ENCODE measurements around the gene GTF2F2. TPM values are rescaled to one million over a fixed set of nuclear protein-coding genes. Genes with fewer than 3 reads are reported as not detected.
A peak's percentile ranks its signal among the peaks of the same experiment; 100 is the strongest.
"Not testable (repeated sequence)": the region's sequence is repeated elsewhere in the genome, so short reads cannot be mapped to it uniquely, and the experiment has no call there.

GTF2F2 gene
- total RNA-seq, 2 experiments from 2014 or later, result 15.0 to 15.1 TPM

DNA sequence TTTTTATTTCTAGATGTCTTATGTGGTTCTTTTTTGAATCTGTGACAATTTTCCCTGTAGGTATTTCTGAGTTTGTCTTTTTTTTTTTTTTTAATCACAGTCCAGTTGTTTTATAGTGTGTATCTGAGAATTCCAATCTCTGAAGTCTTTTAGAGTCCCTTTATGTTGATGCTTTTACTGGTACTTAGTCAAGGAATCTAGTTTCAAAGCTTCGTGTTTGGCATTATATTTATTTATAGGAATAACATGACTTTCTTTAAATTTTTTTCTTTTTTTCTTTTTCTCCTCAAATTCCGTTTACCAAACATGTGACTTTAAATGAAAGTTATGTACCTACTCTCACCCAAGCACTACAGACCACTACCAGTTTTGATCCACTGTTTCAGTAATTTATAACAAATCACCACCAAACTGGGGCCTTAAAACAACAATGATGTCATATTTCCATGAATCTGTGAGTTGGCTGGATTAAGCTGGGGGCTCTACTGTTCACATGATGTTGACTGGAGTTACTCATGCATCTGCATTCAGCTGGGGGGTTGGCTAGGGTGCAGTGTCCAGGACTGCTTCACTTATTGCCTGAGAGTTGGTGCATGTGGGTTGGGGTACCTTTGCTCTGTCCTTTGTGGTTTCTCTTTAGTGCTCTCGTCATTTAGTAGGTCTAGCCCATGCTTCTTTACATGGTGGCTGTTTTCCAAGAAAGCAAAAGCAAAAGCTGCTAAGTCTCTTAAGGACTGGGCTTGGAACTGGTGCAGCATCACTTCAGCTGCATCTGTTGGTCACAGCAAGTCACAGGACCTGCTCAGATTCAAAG is 58.2 kb downstream of the GTF2F2 start:
- DNase-seq (no peak), ATAC-seq (ENCODE audit: low read depth) (peak; percentile 63)
- Mint-ChIP-seq H3K27me3 (no peaks in the 10 kb centered on the region), H3K4me3 (no peak overlapping the region), H3K36me3 (peaks cover 24% of the 10 kb centered on the region), H3K9me3 (no peaks in the 10 kb centered on the region), H3K4me1 (peaks cover 14% of the 10 kb centered on the region), H3K27ac (no peak overlapping the region)
- POLR2A ChIA-PET, result no interaction called here

DNA sequence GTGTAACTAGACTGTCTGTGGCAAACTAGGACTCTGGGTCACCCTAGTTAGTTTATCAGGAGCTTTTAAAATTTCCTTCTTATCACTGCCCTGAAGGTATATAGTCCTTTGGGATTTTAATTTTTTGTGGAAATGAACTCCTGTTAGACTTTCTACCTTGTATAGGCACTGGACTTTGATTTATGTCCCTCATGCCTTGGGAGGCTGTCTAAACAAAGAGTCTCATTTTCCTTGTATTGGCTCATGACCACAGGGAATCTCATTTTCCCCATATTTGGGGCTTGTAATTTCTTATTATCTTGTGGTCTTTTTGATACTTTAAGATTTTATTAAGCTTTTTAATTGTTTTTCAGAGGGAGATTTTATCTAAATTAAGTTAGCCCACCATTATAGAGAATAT is 59.1 kb downstream of the GTF2F2 start:
- peaks cover 26% of the 10 kb centered on the region for H3K36me3 Mint-ChIP-seq
- no peaks in the 10 kb centered on the region for H3K9me3 Mint-ChIP-seq
- POLR2A ChIA-PET, result no interaction called here
- H3K27me3 Mint-ChIP-seq, result no peaks in the 10 kb centered on the region
- peaks cover 14% of the 10 kb centered on the region for H3K4me1 Mint-ChIP-seq
- no peak overlapping the region for H3K4me3 Mint-ChIP-seq
- ATAC-seq (ENCODE audit: low read depth), result no peak
- no peak overlapping the region for H3K27ac Mint-ChIP-seq
- no peak for DNase-seq

DNA sequence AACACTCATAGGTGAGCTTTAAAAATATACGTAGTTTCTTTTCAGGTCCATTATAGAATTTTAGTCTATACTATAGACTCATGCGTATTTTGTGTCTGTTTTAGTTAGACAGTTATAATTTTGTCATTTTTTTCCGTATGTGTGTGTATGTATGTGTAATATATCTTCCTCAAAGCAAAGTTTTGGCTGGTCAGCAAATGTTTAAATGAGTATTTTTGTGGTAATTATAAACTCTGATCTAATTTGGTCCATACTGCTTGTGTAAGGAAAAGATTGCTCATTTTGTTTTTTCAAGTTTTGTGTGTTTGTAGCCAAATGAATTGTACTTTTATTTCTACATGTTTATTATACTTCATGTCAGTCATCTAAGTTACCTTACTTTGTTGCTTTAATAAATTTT is 60.0 kb downstream of the GTF2F2 start:
- no peaks in the 10 kb centered on the region for H3K9me3 Mint-ChIP-seq
- ATAC-seq (ENCODE audit: low read depth), result no peak
- H3K4me1 Mint-ChIP-seq, result peaks cover 16% of the 10 kb centered on the region
- no peak for DNase-seq
- no peaks in the 10 kb centered on the region for H3K27me3 Mint-ChIP-seq
- no peak overlapping the region for H3K4me3 Mint-ChIP-seq
- H3K36me3 Mint-ChIP-seq, result peaks cover 25% of the 10 kb centered on the region
- no peak overlapping the region for H3K27ac Mint-ChIP-seq
- POLR2A ChIA-PET, result no interaction called here

DNA sequence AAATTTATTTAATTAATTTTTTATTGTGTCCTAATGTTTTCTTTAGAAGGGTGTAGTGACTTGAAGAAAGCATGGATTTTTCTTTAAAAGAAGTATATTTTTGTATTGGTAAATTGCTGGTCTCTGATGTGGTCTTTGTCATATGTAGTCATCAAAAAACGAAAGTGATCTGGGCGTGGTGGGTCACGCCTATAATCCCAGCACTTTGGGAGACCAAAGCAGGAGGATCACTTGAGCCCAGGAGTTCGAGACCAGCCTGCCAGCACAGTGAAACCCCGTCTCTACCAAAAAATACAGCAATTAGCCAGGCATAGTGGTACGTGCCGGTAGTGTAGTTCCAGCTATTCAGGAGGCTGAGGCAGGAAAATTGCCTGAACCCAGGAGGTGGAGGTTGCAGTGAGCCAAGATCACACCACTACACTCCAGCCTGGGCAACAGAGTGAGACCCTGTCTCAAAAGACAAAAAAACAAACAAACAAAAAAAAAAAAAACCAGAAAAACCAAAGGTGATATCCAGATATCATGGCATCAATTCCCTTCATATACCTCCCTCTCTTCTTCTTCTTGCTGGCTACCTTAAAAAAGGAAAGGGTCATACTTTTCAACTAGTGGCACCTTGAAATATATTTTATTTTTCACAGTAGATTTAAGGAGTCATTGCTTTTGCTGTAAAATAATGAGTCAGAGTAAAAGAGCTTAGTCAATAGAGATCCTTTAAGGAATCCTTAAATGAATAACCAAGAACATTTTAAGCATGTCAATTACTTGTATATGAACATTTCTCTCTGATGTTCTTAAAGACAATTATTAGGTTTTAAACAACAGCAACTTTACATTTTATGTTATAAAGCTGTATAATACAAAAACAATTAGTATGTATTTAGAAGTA is 60.6 kb downstream of the GTF2F2 start:
- ATAC-seq (ENCODE audit: low read depth), result no peak
- H3K27ac Mint-ChIP-seq, result no peak overlapping the region
- no peaks in the 10 kb centered on the region for H3K9me3 Mint-ChIP-seq
- DNase-seq, result no peak
- no peaks in the 10 kb centered on the region for H3K27me3 Mint-ChIP-seq
- POLR2A ChIA-PET, result no interaction called here
- peaks cover 16% of the 10 kb centered on the region for H3K4me1 Mint-ChIP-seq
- H3K4me3 Mint-ChIP-seq, result no peak overlapping the region
- H3K36me3 Mint-ChIP-seq, result peaks cover 25% of the 10 kb centered on the region

DNA sequence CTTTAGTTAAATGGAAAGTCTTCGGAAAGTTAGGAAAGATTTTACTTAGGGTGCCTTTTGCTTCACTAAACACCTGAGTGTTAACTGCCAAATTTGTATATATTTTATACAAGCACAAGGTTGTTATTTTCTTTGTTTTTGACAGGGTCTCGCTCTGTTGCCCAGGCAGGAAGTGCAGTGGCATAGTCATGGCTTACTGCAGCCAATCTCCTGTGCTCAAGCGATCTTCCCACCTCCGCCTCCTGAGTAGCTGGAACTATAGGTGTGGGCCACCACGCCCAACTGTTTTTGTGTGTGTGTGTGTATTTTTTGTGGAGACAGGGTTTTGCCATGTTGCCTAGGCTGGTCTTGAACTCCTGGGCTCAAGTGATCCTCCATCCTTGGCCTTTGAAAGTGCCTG is 64.4 kb downstream of the GTF2F2 start:
- H3K9me3 Mint-ChIP-seq, result no peaks in the 10 kb centered on the region
- H3K27ac Mint-ChIP-seq, result no peak overlapping the region
- H3K4me3 Mint-ChIP-seq, result no peak overlapping the region
- no peaks in the 10 kb centered on the region for H3K27me3 Mint-ChIP-seq
- ATAC-seq (ENCODE audit: low read depth), result no peak
- peaks cover 6% of the 10 kb centered on the region for H3K4me1 Mint-ChIP-seq
- DNase-seq, result no peak
- H3K36me3 Mint-ChIP-seq, result peaks cover 23% of the 10 kb centered on the region
- POLR2A ChIA-PET, result no interaction called here

DNA sequence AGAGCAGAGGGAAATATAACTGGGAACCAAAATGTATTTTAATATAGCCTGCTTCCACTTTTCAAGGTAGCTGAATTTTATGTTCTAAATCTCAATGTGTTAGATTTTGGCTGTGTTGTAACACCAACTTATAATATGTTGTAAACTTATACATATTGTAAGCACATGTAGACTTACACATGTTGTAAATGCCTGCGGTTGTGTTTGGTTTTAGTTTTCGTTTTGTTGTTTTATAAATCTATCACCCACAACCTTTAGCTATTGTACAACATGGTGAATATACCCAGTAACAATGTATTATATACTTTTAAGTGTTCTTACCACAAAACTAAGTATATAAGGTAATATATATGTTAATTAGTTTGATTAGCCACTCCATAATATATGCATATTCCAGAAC is 65.0 kb downstream of the GTF2F2 start:
- Mint-ChIP-seq H3K36me3 (peaks cover 22% of the 10 kb centered on the region), H3K27me3 (no peaks in the 10 kb centered on the region), H3K4me1 (peaks cover 5% of the 10 kb centered on the region), H3K4me3 (no peak overlapping the region), H3K9me3 (no peaks in the 10 kb centered on the region), H3K27ac (no peak overlapping the region)
- ATAC-seq (ENCODE audit: low read depth), result no peak
- no peak for DNase-seq
- POLR2A ChIA-PET, result no interaction called here

DNA sequence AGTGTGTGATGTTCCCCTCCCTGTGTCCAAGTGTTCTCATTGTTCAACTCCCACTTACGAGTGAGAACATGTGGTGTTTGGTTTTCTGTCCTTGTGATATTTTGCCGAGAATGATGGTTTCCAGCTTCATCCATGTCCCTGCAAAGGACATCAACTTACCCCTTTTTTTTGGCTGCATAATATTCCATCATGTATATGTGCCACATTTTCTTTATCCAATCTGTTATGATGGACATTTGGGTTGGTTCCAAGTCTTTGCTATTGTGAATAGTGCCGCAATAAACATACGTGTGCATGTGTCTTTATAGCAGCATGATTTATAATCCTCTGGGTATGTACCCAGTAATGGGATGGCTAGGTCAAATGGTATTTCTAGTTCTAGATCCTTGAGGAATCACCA is 68.8 kb downstream of the GTF2F2 start:
- DNase-seq; ATAC-seq (ENCODE audit: low read depth); H3K4me1 Mint-ChIP-seq; H3K27me3 Mint-ChIP-seq; H3K9me3 Mint-ChIP-seq; H3K4me3 Mint-ChIP-seq; POLR2A ChIA-PET; H3K27ac Mint-ChIP-seq: not testable (repeated sequence)
- H3K36me3 Mint-ChIP-seq, result peaks cover 14% of the 10 kb centered on the region

DNA sequence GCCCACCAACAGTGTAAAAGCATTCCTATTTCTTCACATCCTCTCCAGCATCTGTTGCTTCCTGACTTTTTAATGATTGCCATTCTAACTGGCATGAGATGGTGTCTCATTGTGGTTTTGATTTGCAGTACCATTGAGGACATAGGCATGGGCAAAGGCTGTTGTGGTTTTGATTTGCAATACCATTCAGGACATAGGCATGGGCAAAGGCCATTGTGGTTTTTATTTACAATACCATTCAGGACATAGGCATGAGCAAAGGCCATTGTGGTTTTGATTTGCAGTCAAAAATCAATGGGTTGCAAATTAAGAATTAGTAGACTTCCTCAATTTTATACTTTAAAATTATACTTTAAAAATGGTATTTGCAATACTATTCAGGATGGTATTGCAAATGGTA is 69.2 kb downstream of the GTF2F2 start:
- H3K4me3 Mint-ChIP-seq; H3K4me1 Mint-ChIP-seq; POLR2A ChIA-PET; H3K27me3 Mint-ChIP-seq; DNase-seq; ATAC-seq (ENCODE audit: low read depth); H3K9me3 Mint-ChIP-seq; H3K27ac Mint-ChIP-seq: not testable (repeated sequence)
- H3K36me3 Mint-ChIP-seq, result peaks cover 14% of the 10 kb centered on the region

DNA sequence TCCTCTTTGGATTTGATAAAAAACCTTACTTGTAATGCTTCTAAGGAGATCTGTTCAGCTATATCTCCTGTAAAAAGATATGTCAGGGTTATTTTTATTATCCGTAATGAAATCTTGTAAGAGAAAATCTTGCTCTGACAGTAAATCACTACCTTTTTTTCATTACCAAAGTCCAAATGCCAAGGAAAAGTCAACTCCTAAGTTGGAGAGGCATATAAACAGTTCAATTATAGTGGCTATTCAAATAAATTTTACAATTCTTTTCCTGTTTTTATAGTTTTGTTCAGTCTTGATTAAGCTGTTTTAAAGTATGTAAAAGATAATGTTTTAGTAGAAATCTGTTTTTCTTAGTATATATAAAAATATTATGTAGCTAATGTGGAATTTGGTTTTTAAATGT is 71.6 kb downstream of the GTF2F2 start:
- Mint-ChIP-seq H3K36me3 (peaks cover 10% of the 10 kb centered on the region), H3K4me3 (no peak overlapping the region), H3K4me1 (peaks cover 3% of the 10 kb centered on the region), H3K27me3 (no peaks in the 10 kb centered on the region), H3K9me3 (no peaks in the 10 kb centered on the region), H3K27ac (no peak overlapping the region)
- ATAC-seq (ENCODE audit: low read depth), result no peak
- DNase-seq, result no peak
- POLR2A ChIA-PET, result interaction anchor here (0.6 kb wide), 1 partner anchor 199 kb away, joined by 3 read pairs; no protein-coding TSS in a partner anchor

DNA sequence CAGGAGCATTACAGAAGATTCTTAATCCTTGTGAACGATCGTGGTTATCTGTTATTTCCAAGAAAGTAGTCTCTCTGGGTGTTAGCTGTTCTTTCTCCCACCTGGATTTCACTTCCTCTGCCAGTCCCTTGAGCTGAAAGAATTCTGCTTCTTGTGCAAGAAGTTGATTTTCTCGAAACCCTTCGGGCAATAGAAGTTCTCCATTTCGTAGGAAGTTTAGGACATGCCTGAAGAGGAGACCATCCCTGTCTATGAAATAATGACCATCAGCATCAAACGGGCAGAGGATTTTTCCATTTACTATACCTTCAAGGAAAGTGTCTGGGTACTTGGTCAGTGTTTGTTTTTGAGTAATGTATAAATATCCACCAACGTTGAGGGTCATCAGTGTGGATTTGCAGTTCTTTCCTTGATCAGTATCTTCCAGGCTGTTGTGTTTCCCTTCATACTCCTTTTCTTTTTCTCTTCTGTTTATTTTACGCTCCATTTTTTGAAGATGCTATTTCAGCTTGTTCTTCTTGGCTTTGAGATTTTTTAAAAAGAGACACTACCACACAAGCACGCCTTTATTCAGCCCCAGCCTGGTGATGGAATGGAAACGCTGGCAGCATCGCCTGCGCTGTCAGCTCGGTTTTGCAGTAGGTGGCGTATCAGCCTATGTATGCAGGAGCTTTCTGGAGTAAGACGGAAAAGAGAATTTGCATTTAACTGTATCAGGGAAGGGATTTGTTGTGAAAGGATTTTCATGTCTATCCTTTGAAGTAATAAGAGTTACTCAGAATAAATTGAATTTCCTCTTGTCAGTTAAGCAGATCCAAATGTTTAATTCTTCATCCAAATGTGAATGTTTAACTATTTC is 74.0 kb downstream of the GTF2F2 start:
- Mint-ChIP-seq H3K4me3 (no peak overlapping the region), H3K9me3 (no peaks in the 10 kb centered on the region), H3K27me3 (no peaks in the 10 kb centered on the region), H3K4me1 (peaks cover 4% of the 10 kb centered on the region), H3K27ac (no peak overlapping the region), H3K36me3 (peaks cover 2% of the 10 kb centered on the region)
- DNase-seq (no peak), ATAC-seq (ENCODE audit: low read depth) (no peak)
- POLR2A ChIA-PET, result no interaction called here

DNA sequence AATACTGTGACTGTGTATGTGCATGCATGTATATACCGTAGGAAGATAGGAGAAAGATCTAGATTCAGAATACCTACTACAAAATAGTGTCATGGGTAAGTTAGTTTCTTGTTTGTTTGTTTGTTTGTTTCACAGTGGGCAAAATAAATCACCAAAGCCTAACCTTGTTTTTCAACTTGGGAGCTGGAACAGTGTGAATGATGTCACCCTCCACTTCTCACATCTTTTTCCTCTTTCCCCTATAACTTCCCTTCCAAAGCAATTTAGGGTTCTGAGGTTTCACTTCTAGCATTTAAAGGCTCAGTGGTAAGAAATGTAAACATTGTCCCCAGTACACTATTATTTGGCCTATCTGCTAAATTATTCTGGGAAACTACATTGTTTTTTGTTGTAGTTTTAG is 75.1 kb downstream of the GTF2F2 start:
- Mint-ChIP-seq H3K27me3 (no peaks in the 10 kb centered on the region), H3K36me3 (peaks cover 2% of the 10 kb centered on the region), H3K9me3 (no peaks in the 10 kb centered on the region), H3K4me3 (no peak overlapping the region), H3K27ac (no peak overlapping the region), H3K4me1 (peaks cover 7% of the 10 kb centered on the region)
- no peak for DNase-seq
- POLR2A ChIA-PET, result no interaction called here
- ATAC-seq (ENCODE audit: low read depth), result no peak

DNA sequence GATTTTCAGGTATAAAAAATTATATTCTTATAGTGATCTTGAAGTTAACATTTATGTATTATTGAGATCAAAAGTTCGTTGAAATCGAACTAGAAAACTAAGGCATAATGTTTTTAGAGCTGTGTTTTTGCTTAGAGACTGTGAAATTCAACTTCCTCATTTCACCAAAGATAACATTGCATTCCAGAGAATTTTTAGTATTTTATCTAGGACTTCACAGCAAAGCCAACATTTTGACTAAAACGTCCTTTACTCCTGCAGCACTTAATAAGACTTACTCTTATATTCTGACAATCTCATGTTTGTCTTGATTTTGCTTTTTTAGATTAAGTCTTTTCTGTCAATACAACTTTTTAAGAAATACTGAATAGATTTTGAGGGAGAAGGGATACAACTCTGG is 75.8 kb downstream of the GTF2F2 start:
- no peaks in the 10 kb centered on the region for H3K27me3 Mint-ChIP-seq
- H3K9me3 Mint-ChIP-seq, result no peaks in the 10 kb centered on the region
- peaks cover 4% of the 10 kb centered on the region for H3K36me3 Mint-ChIP-seq
- no peak for DNase-seq
- no peak for ATAC-seq (ENCODE audit: low read depth)
- H3K27ac Mint-ChIP-seq, result no peak overlapping the region
- POLR2A ChIA-PET, result no interaction called here
- peaks cover 7% of the 10 kb centered on the region for H3K4me1 Mint-ChIP-seq
- H3K4me3 Mint-ChIP-seq, result no peak overlapping the region

DNA sequence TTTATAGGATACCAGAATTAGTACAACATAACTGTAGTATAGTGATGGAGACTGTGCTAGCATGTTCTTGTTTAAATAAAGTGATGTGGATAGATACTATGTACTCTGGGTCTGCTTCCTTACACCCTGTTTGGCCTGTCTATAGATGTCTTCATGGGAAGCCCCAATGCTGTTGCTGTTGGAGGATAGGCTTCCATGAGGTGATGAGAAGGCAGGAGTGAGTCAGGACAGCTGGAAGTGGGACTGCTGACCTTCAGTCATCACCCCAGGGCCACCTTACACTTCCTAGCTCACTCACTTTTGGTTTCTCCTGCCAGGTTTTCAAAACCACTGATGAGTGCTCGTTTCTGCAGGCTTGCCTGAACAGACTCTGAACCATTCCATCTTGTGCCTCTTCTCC is 76.3 kb downstream of the GTF2F2 start:
- H3K27ac Mint-ChIP-seq, result no peak overlapping the region
- POLR2A ChIA-PET, result no interaction called here
- ATAC-seq (ENCODE audit: low read depth) (no peak), DNase-seq (no peak)
- peaks cover 8% of the 10 kb centered on the region for H3K36me3 Mint-ChIP-seq
- peaks cover 7% of the 10 kb centered on the region for H3K4me1 Mint-ChIP-seq
- H3K4me3 Mint-ChIP-seq, result no peak overlapping the region
- H3K9me3 Mint-ChIP-seq, result no peaks in the 10 kb centered on the region
- H3K27me3 Mint-ChIP-seq, result no peaks in the 10 kb centered on the region
